H54 (cell line): ENCODE data around the gene NACC2.

Experiments
- DNase-seq: peaks from one replicate; pipeline ENCODE4 v3.0.0; 2011; ENCODE audit warnings: low spot score, mixed read lengths; ENCODE audit not compliant: insufficient read length
- FAIRE-seq: peaks from 3 replicates; lab custom pipeline; 2011; peaks lifted over from hg19 to GRCh38; lab: Jason Lieb, UNC
- POLR2A ChIP-seq: IDR thresholded peaks from 2 replicates; pipeline ENCODE4 v1.6.1; 2011; ENCODE audit warnings: low read depth, mild to moderate bottlenecking, low read length

NACC2 gene

DNA sequence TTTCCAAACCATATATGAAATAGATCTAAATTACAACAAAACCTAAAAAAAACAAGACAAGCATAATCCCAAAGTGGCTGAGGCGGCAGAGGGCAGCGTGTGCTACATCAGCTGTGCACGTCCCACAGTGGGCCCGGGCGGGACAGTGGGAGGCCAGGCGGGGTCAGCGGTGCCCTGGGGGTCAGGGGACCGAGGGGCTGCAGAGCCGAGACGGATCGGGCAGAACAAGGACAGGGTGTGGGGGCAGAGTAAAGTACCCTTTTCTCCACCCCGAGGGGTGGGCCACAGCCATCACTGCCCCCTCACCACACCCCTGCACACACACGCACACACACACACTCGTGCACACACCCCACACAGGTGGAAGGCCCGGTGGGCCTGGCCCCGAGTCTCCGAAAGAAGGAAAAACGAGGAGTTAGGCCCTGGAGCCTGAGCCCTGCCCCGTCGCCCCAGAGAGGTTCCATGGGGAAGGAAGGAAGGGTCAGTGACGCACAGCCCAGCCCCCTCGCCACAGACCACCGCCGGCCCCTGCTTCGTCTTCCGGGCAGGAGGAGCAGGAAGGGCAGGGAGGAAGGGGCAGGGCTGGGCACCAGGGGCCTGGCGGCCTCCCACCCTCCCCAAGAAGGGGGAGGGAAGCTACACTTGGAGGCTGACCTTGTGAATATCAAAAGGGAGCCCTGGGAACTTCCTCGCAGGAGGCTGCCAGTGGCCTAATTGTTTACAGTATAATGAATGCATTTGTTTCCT, 84.3 kb downstream of the NACC2 start:
- FAIRE-seq (no peak), DNase-seq (no peak)
- TF ChIP-seq POLR2A = no peak

DNA sequence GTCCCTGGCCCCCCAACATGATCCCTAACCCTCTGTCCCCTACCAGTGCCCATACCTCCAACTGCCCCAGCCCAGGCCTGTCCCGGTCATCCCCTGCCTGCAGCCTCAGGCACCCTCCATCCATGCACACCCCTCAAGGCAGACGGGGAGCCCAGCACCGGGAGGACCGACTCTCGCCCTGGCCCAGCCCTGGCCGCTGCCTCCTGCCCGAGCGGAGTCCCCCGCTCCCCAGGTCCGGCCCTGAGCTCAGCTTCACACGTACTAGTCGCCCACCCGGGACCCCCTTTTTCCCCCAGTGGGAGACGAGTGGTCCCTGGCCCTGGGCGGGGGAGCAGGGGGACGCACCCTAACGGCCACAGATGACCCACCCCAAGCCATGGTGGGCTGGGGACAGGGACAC, 84.9 kb downstream of the NACC2 start:
- no peak for FAIRE-seq
- no peak for DNase-seq
- TF ChIP-seq POLR2A = no peak

DNA sequence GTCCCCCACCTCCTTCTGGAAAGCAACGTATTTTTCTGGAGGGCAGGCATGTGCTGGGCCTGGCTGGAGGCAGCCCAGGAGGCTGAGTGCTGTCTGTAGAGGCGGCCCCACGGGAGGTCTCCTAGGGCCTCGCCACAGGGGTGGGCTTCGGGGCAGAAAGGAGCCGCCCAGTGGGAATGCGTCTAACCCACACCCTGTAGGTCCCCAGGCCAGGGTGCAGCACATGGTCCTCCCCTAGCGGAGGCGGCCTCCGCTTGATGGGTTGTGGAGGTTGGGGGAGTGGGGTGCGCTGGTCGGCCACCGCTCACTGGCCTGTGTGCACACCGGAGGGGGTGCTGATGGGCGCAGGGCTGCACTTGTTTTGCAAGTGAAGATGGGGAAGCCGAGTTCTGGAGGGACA, 85.6 kb downstream of the NACC2 start:
- DNase-seq (no peak), FAIRE-seq (no peak)
- TF ChIP-seq POLR2A = no peak

GRCh38 chr9:136008693-136008997, 86.4 kb downstream of the NACC2 start:
- FAIRE-seq (no peak), DNase-seq (no peak)
- TF ChIP-seq POLR2A = no peak

- DNase-seq (peak; percentile 98), FAIRE-seq (peak; percentile 80)
- no peak for TF ChIP-seq POLR2A
Observed at GRCh38 chr9:136007934-136008692, 87.0 kb downstream of the NACC2 start.

DNA sequence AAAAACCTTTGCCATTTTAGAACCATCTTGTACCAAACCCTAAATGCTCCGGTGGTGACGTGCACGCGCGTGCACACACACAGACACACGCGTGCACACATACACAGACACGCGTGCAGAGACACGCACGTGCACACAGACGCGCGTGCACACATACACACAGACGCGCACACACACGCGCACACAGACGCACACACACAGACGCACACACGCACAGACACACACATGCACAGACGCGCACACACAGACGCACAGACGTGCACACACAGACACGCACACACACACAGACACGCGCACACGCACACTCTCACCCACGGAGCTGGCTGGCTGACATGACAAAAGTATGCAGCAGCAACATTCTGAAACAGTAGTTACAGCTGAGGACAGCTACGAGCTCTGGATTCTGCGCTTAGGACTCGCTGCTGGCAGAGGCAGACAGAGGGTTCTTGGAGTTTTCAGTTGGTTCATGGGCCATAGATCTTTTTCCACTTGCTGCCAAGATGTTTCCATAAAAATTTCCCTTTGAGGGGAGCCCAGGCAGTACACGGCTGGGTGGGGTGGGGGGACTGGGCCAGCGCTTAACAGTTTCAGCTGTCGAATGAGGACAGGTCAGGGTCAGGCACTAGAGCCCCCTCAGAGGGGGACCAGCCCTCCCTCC, 87.7 kb downstream of the NACC2 start:
- DNase-seq = no peak
- no peak for FAIRE-seq
- TF ChIP-seq POLR2A = no peak

GRCh38 chr9:136006169-136006568, 88.9 kb downstream of the NACC2 start:
- DNase-seq (no peak), FAIRE-seq (no peak)
- no peak for TF ChIP-seq POLR2A

GRCh38 chr9:136004712-136005111, 90.4 kb downstream of the NACC2 start:
- FAIRE-seq (no peak), DNase-seq (no peak)
- TF ChIP-seq POLR2A = no peak

- no peak for TF ChIP-seq POLR2A
- DNase-seq = no peak
- FAIRE-seq = no peak
Observed at GRCh38 chr9:136004219-136004618, 90.9 kb downstream of the NACC2 start.

DNA sequence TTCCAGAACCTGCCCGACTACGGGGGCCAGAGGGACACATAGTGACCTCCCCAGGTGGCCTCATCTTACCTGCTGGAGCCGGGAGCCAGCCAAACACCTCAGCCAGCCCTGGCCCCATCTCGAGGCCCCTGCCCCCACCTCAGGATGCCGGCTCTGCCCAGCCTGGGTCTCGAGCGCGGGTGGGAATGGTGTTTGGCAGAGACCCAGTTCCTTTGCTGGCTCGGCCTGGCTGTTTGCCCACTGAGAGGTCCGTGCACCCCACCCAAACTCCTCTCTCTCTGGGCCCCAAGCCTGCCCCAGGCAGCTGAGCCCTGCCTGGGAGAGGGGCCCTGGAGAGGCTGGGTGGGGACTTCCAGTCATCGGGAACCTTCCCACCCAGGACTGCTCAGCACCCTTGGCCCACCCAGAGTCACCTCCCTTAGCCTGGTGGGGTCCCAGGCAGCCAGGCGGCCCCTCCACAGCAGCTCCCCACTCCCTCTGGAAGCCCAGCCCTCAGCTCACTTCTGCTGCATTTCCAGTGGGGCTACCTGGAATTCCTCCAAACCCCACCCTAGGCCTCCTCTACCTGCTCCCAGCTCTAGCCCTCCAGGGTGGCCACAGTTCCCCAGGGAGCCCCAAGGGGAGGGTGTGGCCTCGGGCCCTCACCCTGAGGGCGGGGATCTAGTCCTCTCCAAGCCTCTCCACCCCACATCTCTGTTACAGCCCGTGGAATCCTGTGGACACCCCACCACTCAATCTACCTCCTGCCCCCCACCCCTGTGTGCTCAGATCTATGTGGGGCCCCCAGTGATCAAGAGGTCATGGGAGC, 91.5 kb downstream of the NACC2 start:
- DNase-seq (no peak), FAIRE-seq (no peak)
- no peak for TF ChIP-seq POLR2A

GRCh38 chr9:136002881-136003280, 92.2 kb downstream of the NACC2 start:
- DNase-seq (no peak), FAIRE-seq (no peak)
- TF ChIP-seq POLR2A = no peak

- DNase-seq = no peak
- no peak for FAIRE-seq
Observed at GRCh38 chr9:136002215-136002614, 92.9 kb downstream of the NACC2 start.

GRCh38 chr9:136001231-136001630, 93.9 kb downstream of the NACC2 start:
- DNase-seq (no peak), FAIRE-seq (no peak)
- no peak for TF ChIP-seq POLR2A

More at GRCh38 chr9:136002215-136002614, 92.9 kb downstream of the NACC2 start:
- no peak for TF ChIP-seq POLR2A
